HG03039 (cell line): ENCODE results near the gene SFXN5.

Experiments used
- ATAC-seq: cut with Tn5 transposase; IDR thresholded peaks from one replicate; pipeline ENCODE4 v1.9.1; 2021; ENCODE audit warnings: mild to moderate bottlenecking, moderate library complexity; ENCODE audit not compliant: unreplicated experiment

Gene SFXN5

GRCh38 chr2:72945450-72946019, 126.0 kb downstream of the SFXN5 start:
- ATAC-seq = no peak

- ATAC-seq = no peak
Observed at GRCh38 chr2:72944804-72945449, 126.6 kb downstream of the SFXN5 start.

GRCh38 chr2:72943540-72944395, 127.7 kb downstream of the SFXN5 start:
- ATAC-seq = no peak

GRCh38 chr2:72942881-72943418, 128.6 kb downstream of the SFXN5 start:
- no peak for ATAC-seq

GRCh38 chr2:72942293-72942692, 129.2 kb downstream of the SFXN5 start:
- ATAC-seq = no peak

GRCh38 chr2:72940786-72941185, 130.7 kb downstream of the SFXN5 start:
- ATAC-seq = no peak

- no peak for ATAC-seq
Observed at GRCh38 chr2:72940361-72940760, 131.2 kb downstream of the SFXN5 start.

- ATAC-seq = no peak
Observed at GRCh38 chr2:72938455-72938854, 133.1 kb downstream of the SFXN5 start.

- no peak for ATAC-seq
Observed at GRCh38 chr2:72937356-72937669, 134.2 kb downstream of the SFXN5 start.

GRCh38 chr2:72936660-72937355, 134.7 kb downstream of the SFXN5 start:
- ATAC-seq = no peak

GRCh38 chr2:72935611-72935957, 135.9 kb downstream of the SFXN5 start:
- no peak for ATAC-seq

GRCh38 chr2:72934683-72935610, 136.6 kb downstream of the SFXN5 start:
- ATAC-seq = no peak

- ATAC-seq = no peak
Observed at GRCh38 chr2:72933646-72934151, 137.8 kb downstream of the SFXN5 start.

GRCh38 chr2:72933207-72933606, 138.3 kb downstream of the SFXN5 start:
- no peak for ATAC-seq

GRCh38 chr2:72932805-72933204, 138.7 kb downstream of the SFXN5 start:
- ATAC-seq = no peak

GRCh38 chr2:72932045-72932740, 139.3 kb downstream of the SFXN5 start:
- no peak for ATAC-seq

- ATAC-seq = no peak
Observed at GRCh38 chr2:72931280-72931910, 140.1 kb downstream of the SFXN5 start.

- ATAC-seq = no peak
Observed at GRCh38 chr2:72929010-72929409, 142.5 kb downstream of the SFXN5 start.
